GM21360 (cell line): ENCODE measurements around the gene FER1L5.
"Not testable (repeated sequence)": the region's sequence is repeated elsewhere in the genome, so short reads cannot be mapped to it uniquely, and the experiment has no call there.

Source experiments
- ATAC-seq: cut with Tn5 transposase; IDR thresholded peaks from one replicate; pipeline ENCODE4 v1.9.1; 2021; ENCODE audit warnings: mild to moderate bottlenecking, moderate library complexity; ENCODE audit not compliant: unreplicated experiment

The FER1L5 gene

GRCh38 chr2:96633641-96634040 lies 8.9 kb upstream of the FER1L5 start:
- ATAC-seq: no peak

GRCh38 chr2:96636551-96637171 lies 5.9 kb upstream of the FER1L5 start:
- ATAC-seq: no peak

DNA sequence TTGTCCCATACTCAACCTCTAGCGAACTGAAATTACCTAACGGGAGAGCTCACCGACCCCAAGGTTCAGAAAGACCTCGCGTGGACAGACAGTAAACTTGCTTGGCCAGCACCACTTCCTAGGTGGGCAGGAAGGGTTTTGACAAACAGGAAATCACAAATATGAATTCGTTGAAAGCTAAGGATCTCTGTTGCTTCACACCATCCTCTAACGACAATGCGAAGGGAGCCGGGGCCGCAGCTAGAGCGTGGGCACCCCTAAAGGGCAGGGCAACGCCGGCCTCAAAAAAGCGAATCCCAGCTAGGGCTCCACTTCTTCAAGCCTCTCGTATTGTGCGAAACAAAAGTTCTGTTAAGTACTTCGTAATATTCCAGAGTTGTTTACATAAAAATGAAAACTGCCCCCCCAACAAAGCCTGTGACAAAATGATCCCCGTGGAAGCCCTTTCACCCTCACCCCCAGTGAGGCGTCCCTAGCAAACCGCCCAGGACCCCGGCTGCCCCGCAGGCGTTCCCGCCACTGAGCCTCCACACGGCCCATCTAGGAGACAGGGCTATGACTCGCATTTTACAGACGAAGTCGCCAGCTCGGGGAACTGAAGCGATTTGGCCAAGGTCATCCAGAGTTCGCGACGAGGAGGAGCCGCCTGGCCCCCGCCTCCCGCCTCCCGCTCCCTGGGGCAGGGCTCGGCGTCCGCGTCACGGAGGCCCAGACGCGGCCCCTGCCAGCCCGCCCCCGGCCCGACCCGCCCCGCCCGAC lies 5.0 kb upstream of the FER1L5 start:
- peak; percentile 67 for ATAC-seq

- ATAC-seq: peak; percentile 83
These were observed 4.1 kb upstream of the FER1L5 start, which contains the start of gene KANSL3 for GRCh38 chr2:96638144-96639121. Gene KANSL3 (minus strand): TSS chr2:96638312. CDS start chr2:96637135, 1,177 bp downstream.

DNA sequence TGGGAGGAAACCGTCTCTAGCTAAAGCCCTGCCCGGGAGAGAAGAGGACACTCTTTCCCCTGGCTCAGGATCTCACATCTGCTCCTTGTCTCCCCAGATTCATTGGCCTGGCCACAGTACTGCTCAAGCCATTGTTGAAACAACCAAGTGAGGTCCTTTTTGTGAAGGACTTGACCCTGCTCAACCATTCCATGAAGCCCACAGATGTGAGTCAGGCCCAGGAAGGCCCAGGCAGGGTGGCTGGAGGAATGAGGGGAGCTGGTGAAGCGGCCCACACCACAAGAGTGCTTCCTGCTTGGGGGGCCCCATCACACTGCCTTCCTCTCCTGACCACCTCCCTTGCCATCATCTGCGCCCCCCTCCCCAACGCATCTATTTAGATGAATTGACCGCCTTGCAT lies 5.1 kb downstream of the FER1L5 start:
- ATAC-seq: no peak

- ATAC-seq: no peak
These were observed 5.9 kb downstream of the FER1L5 start for GRCh38 chr2:96648306-96648930.

DNA sequence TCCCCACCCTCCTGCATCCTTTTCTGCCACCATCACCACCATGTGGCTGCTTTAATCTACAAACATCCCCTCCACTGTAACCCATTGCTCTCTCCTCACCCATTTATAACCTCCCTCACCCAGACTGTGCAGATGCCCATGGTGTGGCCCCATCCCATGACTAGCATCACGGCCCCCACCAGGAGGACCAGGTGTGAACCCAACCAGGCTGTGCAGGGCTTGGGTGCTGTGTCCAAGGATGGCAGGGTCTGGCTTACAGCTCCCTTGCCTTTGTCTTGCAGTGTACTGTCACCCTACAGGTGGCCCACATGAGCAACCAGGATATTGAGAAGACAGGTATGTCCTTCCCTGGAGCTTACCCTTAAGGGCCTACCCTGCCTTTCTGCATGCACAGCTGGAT lies 6.8 kb downstream of the FER1L5 start:
- ATAC-seq: no peak

DNA sequence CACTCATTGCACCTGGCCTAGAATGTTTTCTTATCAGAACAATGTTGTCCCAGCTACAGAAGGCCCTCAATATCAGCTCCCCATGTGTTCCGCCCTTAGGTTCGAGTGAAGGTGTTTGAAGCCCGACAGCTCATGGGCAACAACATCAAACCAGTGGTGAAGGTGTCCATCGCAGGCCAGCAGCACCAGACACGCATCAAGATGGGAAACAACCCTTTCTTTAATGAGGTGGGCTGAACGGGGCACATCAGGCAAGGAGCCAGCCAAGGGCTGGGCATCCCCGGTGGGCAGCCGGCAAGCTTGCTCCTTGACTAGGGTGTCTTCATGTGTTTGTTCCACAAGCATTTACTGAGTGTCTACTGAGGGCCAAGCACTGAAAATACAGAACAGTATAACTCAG lies 9.2 kb downstream of the FER1L5 start:
- no peak for ATAC-seq

- ATAC-seq: not testable (repeated sequence)
These were observed 12.2 kb downstream of the FER1L5 start for GRCh38 chr2:96654791-96655190.

DNA sequence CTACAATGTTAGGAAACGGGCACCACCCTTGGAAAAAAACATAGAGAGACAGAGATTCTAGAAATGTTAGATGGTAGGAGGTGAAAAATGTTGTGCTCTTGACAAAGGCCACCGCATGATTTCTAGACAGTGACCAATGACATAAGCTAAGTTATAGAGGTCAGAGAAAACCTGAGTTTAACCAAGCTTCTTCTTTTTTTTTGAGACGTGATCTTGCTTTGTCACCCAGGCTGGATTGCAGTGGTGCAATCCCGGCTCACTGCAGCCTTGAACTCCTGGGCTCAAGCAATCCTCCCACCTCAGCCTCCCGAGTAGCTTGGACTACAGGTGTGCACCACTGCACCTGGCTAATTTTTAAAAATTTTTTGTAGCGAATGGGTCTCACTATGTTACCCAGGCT lies 13.0 kb downstream of the FER1L5 start:
- no peak for ATAC-seq

DNA sequence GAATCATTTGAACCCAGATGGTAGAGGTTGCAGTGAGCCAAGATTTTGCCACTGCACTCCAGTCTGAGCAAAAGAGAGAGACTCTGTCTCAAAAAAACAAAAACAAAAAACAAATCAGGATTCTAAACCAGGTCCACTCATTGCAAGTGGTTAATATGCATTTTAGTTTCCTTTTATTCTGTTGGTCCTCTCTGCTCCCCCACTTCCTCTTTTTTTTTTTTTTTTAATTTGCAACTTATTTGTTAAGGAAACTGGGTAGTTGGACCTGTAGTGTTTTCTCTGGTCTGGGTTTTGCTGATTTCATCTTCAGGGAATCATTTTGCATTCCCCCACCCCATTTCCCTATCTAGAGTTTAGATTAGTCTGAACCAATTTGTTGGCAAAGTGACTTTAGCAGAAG lies 14.0 kb downstream of the FER1L5 start:
- ATAC-seq: no peak

GRCh38 chr2:96661324-96661723 lies 18.8 kb downstream of the FER1L5 start:
- no peak for ATAC-seq

- ATAC-seq: no peak
These were observed 19.8 kb downstream of the FER1L5 start for GRCh38 chr2:96662360-96662759.

DNA sequence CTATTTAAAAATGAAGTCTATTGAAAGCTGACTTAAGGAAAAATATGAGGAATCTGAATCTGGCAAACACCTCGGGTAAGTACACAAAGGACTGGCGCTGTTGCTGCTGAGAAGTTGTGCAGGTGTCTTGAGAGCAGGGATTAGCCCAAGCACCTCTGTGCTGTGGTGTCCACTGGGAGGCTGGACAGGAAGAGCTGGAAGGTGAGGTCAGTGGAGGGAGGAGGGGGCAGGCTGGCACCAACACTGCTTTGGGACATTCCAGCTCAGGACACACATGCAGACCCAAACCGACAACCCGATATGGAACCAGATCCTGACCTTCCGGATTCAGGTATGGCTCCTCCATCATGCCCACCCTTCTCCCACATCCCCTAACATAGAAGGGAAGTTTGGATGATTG lies 20.6 kb downstream of the FER1L5 start:
- ATAC-seq: no peak

GRCh38 chr2:96663829-96664228 lies 21.3 kb downstream of the FER1L5 start:
- ATAC-seq: no peak

DNA sequence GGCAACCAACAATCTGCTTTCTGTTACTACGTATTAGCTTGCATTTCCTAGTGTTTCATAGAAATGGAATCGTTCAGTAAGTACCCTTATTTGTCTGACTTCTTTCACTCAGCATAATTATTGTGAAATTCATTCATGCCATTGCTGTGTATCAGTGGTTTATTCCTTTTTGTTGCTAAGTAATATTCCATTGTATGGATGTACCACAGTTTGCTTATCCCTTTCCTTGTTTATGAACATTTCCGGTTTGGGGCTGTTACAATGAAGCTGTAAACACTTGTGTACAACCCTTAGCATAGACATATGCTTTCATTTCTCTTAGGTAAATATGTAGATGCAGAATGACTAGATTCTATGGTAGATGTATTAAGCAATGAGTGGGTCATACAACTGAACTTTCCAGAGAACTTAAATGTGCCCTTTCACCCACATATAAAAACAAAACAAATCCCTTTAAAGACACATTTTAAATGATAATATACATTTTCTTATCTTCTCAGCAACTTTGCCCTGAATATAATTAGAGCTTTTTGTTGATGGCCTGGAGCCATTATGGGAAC lies 21.9 kb downstream of the FER1L5 start:
- no peak for ATAC-seq

- no peak for ATAC-seq
These were observed 22.6 kb downstream of the FER1L5 start for GRCh38 chr2:96665083-96665569.

- ATAC-seq: not testable (repeated sequence)
These were observed 23.2 kb downstream of the FER1L5 start for GRCh38 chr2:96665717-96666116.

DNA sequence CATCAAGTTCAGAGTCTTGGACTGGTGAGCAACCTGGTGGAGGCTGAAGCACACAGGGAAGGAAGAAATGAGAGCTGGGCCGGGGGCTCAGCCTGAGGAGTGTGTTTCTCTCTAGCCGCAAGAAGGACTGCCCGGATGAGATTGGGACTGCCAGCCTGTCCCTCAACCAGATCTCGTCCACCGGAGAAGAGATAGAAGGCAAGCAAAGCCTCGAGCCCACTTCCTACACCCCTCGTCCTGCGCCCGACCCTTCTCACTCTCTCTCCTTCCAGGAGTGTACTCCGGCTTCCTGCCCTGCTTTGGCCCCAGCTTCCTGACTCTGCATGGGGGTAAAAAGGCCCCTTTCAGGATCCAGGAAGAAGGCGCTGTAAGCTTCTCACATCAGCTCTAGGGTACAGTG lies 26.2 kb downstream of the FER1L5 start:
- ATAC-seq: no peak

- ATAC-seq: no peak
These were observed 27.1 kb downstream of the FER1L5 start for GRCh38 chr2:96669539-96670215.
